Endodermal cell (in vitro differentiated cells): Measurements from ENCODE around the gene CDH4. TPM values are rescaled to one million over a fixed set of nuclear protein-coding genes. Genes with fewer than 3 reads are reported as not detected.

Experiments used
- DNase-seq: peaks from one replicate; pipeline ENCODE4 v3.0.0-alpha.2; 2017
- H3K27ac ChIP-seq: 2 replicates; pipeline ENCODE4 v1.5.1; 2013; ENCODE audit warnings: mild to moderate bottlenecking, low read depth, low read length, moderate library complexity
- H3K27me3 ChIP-seq: 2 replicates; pipeline ENCODE4 v1.6.1; 2013; ENCODE audit warnings: mild to moderate bottlenecking, low read length, moderate library complexity; ENCODE audit not compliant: insufficient read depth, control insufficient read depth, poor library complexity, severe bottlenecking
- H3K36me3 ChIP-seq: 2 replicates; pipeline ENCODE4 v1.7.0; 2013; ENCODE audit warnings: mild to moderate bottlenecking, low read length, moderate library complexity; ENCODE audit not compliant: control insufficient read depth, insufficient read depth
- H3K4me1 ChIP-seq: one replicate; pipeline ENCODE4 v1.7.0; 2013; ENCODE audit warnings: low read length; ENCODE audit not compliant: control insufficient read depth, insufficient read depth
- H3K4me3 ChIP-seq: 2 replicates; pipeline ENCODE4 v1.5.1; 2013; ENCODE audit warnings: mild to moderate bottlenecking, low read length, moderate library complexity
- H3K9ac ChIP-seq: 2 replicates; pipeline ENCODE4 v1.6.1; 2013; ENCODE audit warnings: mild to moderate bottlenecking, low read length, moderate library complexity; ENCODE audit not compliant: poor library complexity, severe bottlenecking; ENCODE audit errors: extremely low read depth
- H3K9me3 ChIP-seq: 2 replicates; pipeline ENCODE4 v1.6.1; 2013; ENCODE audit warnings: mild to moderate bottlenecking, low read length, moderate library complexity; ENCODE audit not compliant: control insufficient read depth
- H3K27ac Mint-ChIP-seq: 2 replicates; pipeline ENCODE4 v1.8.0; 2020; ENCODE audit warnings: mixed read lengths
- H3K27me3 Mint-ChIP-seq: 2 replicates; pipeline ENCODE4 v1.8.0; 2021; ENCODE audit warnings: mild to moderate bottlenecking, mixed read lengths; ENCODE audit not compliant: insufficient read depth
- H3K36me3 Mint-ChIP-seq: 2 replicates; pipeline ENCODE4 v1.8.0; 2020; ENCODE audit warnings: low read depth, mixed read lengths
- H3K4me1 Mint-ChIP-seq: 2 replicates; pipeline ENCODE4 v1.8.0; 2020; ENCODE audit warnings: mixed read lengths
- H3K4me3 Mint-ChIP-seq: 2 replicates; pipeline ENCODE4 v1.8.0; 2020; ENCODE audit warnings: mild to moderate bottlenecking, moderate library complexity, mixed read lengths
- H3K9me3 Mint-ChIP-seq: 2 replicates; pipeline ENCODE4 v1.8.0; 2020; ENCODE audit warnings: mild to moderate bottlenecking, mixed read lengths
- WGBS, 2 experiments: methylation state at CpG; one replicate each; pipeline versions ENCODE4 v1.1.5 to v1.1.7; 2013; ENCODE audit warnings: missing lambda C conversion rate in 2 of 2, mixed read lengths in 1 of 2; ENCODE audit not compliant: insufficient coverage in 1 of 2, insufficient read length in 1 of 2; 5-methylcytosine and 5-hydroxymethylcytosine counted together
- total RNA-seq, 2 donors: library from RNA; stranded (reverse); fragmentation: NEBNext Ultra II Directional in 1 of 2; extraction: Animal tissue kit (Norgen Biotek cat#: 25700) in 1 of 2; gene quantifications; 2 replicates in 1 of 2; 3 replicates in 1 of 2; pipeline ENCODE4 v1.2.1, GENCODE V29; 2021
- TF ChIP-seq, protein P1 (sequence below): fragments of 200-600 bp; sonication (generic); conservative IDR thresholded peaks from 2 replicates; pipeline ENCODE4 v1.5.0; 2021; ENCODE audit warnings: antibody characterized with exemption, mild to moderate bottlenecking

CDH4 gene
- total RNA-seq, 2 donors from 2014 or later, result 1.8 to 5.8 TPM

DNA sequence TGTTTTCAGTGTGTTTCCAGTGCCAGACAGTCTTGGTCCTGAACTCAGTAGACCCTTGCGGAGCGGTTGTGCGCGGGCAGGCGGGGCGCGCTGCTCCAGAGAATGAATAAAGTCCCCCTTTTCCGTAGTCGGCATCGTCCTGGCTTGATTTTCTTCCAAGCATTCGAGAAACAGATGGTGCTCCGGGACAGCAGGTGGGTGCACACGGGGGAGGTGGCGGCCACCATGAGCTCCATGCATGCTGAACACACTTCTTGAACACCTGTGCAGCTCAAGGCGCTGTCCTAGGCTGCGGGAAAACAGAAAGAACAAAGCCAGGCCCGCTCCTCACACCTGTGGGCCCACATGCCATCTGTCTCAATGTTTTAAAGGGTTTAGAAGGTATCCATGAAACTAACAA lies 688.4 kb downstream of the CDH4 start:
- no peak for DNase-seq
- H3K36me3 Mint-ChIP-seq, result peaks cover 2% of the 10 kb centered on the region
- no peaks in the 10 kb centered on the region for H3K4me1 ChIP-seq

GRCh38 chr20:61940976-61941720 lies 689.1 kb downstream of the CDH4 start:
- H3K4me3 Mint-ChIP-seq, result no peak overlapping the region
- H3K36me3 ChIP-seq, result no peaks in the 10 kb centered on the region
- H3K27ac Mint-ChIP-seq, result no peak overlapping the region
- H3K9ac ChIP-seq, result no peak overlapping the region
- TF ChIP-seq, protein P1, sequence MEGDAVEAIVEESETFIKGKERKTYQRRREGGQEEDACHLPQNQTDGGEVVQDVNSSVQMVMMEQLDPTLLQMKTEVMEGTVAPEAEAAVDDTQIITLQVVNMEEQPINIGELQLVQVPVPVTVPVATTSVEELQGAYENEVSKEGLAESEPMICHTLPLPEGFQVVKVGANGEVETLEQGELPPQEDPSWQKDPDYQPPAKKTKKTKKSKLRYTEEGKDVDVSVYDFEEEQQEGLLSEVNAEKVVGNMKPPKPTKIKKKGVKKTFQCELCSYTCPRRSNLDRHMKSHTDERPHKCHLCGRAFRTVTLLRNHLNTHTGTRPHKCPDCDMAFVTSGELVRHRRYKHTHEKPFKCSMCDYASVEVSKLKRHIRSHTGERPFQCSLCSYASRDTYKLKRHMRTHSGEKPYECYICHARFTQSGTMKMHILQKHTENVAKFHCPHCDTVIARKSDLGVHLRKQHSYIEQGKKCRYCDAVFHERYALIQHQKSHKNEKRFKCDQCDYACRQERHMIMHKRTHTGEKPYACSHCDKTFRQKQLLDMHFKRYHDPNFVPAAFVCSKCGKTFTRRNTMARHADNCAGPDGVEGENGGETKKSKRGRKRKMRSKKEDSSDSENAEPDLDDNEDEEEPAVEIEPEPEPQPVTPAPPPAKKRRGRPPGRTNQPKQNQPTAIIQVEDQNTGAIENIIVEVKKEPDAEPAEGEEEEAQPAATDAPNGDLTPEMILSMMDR, result no peak
- 88 to 91% methylated on average over 11 to 16 of the region's 16 CpGs for WGBS, 2 experiments
- no peak overlapping the region for H3K27ac ChIP-seq
- no peaks in the 10 kb centered on the region for H3K4me1 ChIP-seq
- H3K4me1 Mint-ChIP-seq, result no peaks in the 10 kb centered on the region
- H3K9me3 Mint-ChIP-seq, result no peaks in the 10 kb centered on the region
- H3K36me3 Mint-ChIP-seq, result peaks cover 3% of the 10 kb centered on the region
- H3K9me3 ChIP-seq, result no peaks in the 10 kb centered on the region
- H3K27me3 Mint-ChIP-seq, result no peaks in the 10 kb centered on the region
- no peak overlapping the region for H3K4me3 ChIP-seq
- no peak for DNase-seq
- H3K27me3 ChIP-seq, result no peaks in the 10 kb centered on the region

More for the DNA sequence above, 688.4 kb downstream of the CDH4 start:
- TF ChIP-seq, protein P1, result no peak
- WGBS, 2 experiments, result 93 to 96% methylated on average over 16 to 17 of the region's 17 CpGs
- no peak overlapping the region for H3K27ac Mint-ChIP-seq
- no peak overlapping the region for H3K27ac ChIP-seq
- no peak overlapping the region for H3K4me3 ChIP-seq
- H3K4me1 Mint-ChIP-seq, result no peaks in the 10 kb centered on the region
- no peaks in the 10 kb centered on the region for H3K27me3 Mint-ChIP-seq
- H3K9me3 Mint-ChIP-seq, result no peaks in the 10 kb centered on the region
- H3K27me3 ChIP-seq, result no peaks in the 10 kb centered on the region
- no peak overlapping the region for H3K9ac ChIP-seq
- no peaks in the 10 kb centered on the region for H3K36me3 ChIP-seq
- no peaks in the 10 kb centered on the region for H3K9me3 ChIP-seq
- H3K4me3 Mint-ChIP-seq, result no peak overlapping the region

- H3K36me3 Mint-ChIP-seq, result peaks cover 3% of the 10 kb centered on the region
- no peaks in the 10 kb centered on the region for H3K4me1 Mint-ChIP-seq
- H3K27me3 Mint-ChIP-seq, result no peaks in the 10 kb centered on the region
- Histone ChIP-seq H3K4me3 (no peak overlapping the region), H3K27me3 (no peaks in the 10 kb centered on the region), H3K36me3 (no peaks in the 10 kb centered on the region), H3K9me3 (no peaks in the 10 kb centered on the region), H3K4me1 (no peaks in the 10 kb centered on the region), H3K27ac (no peak overlapping the region), H3K9ac (no peak overlapping the region)
- H3K4me3 Mint-ChIP-seq, result no peak overlapping the region
- WGBS, 2 experiments, result 89 to 91% methylated on average over 11 to 16 of the region's 16 CpGs
- TF ChIP-seq, protein P1, result no peak
- no peaks in the 10 kb centered on the region for H3K9me3 Mint-ChIP-seq
- no peak overlapping the region for H3K27ac Mint-ChIP-seq
- no peak for DNase-seq
Observed at GRCh38 chr20:61941721-61942405, 689.8 kb downstream of the CDH4 start.
